ENCODE measurements around the gene DOHH.

The DOHH gene

GRCh38 chr19:3505598-3506383, 5.3 kb upstream of the DOHH start, which contains the start of gene FZR1:
TSS of gene FZR1 (plus strand) at chr19:3506311. CDS start at chr19:3522990, 16,679 bp downstream.
- peak within 1 kb of the TSS; percentile 95 for H3K9ac ChIP-seq (ENCODE audit: insufficient read length, low read depth)
- H3K36me3 ChIP-seq (ENCODE audit: insufficient read depth, insufficient read length, low read length): peaks cover 27% of the 10 kb centered on the region
- no peak for TF ChIP-seq ZNF274 (IDR thresholded peaks at IDR 0.05; ENCODE audit: low read depth, low read length)
- TF ChIP-seq YY1 (IDR thresholded peaks at IDR 0.05; ENCODE audit: insufficient read depth, insufficient read length): no peak
- no peak for TF ChIP-seq SUZ12 (IDR thresholded peaks at IDR 0.05; ENCODE audit: extremely low read depth, insufficient read depth, insufficient read length)
- H3K9me3 ChIP-seq (ENCODE audit: insufficient read depth, low read length): no peaks in the 10 kb centered on the region
- peaks cover 14% of the 10 kb centered on the region for H3K4me1 ChIP-seq (ENCODE audit: insufficient read depth, insufficient read length)
- peak within 1 kb of the TSS; percentile 64 for H3K4me3 ChIP-seq (ENCODE audit: insufficient read length, low read depth)
- no peaks in the 10 kb centered on the region for H3K27me3 ChIP-seq (ENCODE audit: insufficient read depth, insufficient read length)
- peak; percentile 93 for DNase-seq (ENCODE audit: low read depth, low spot score)

- Histone ChIP-seq H3K9me3 (ENCODE audit: insufficient read depth, low read length) (no peaks in the 10 kb centered on the region), H3K4me3 (ENCODE audit: insufficient read length, low read depth) (no peak overlapping the region)
- no peak for TF ChIP-seq SUZ12 (IDR thresholded peaks at IDR 0.05; ENCODE audit: extremely low read depth, insufficient read depth, insufficient read length)
- TF ChIP-seq ZNF274 (IDR thresholded peaks at IDR 0.05; ENCODE audit: low read depth, low read length): no peak
- no peak for TF ChIP-seq YY1 (IDR thresholded peaks at IDR 0.05; ENCODE audit: insufficient read depth, insufficient read length)
Observed at GRCh38 chr19:3504735-3505134, 4.3 kb upstream of the DOHH start.

GRCh38 chr19:3503036-3503572, 2.6 kb upstream of the DOHH start:
- DNase-seq (ENCODE audit: low read depth, low spot score): no peak
- H3K36me3 ChIP-seq (ENCODE audit: insufficient read depth, insufficient read length, low read length): peaks cover 13% of the 10 kb centered on the region
- H3K4me3 ChIP-seq (ENCODE audit: insufficient read length, low read depth): no peak overlapping the region
- TF ChIP-seq SUZ12 (IDR thresholded peaks at IDR 0.05; ENCODE audit: extremely low read depth, insufficient read depth, insufficient read length) (no peak), ZNF274 (IDR thresholded peaks at IDR 0.05; ENCODE audit: low read depth, low read length) (no peak), YY1 (IDR thresholded peaks at IDR 0.05; ENCODE audit: insufficient read depth, insufficient read length) (no peak)
- no peaks in the 10 kb centered on the region for H3K27me3 ChIP-seq (ENCODE audit: insufficient read depth, insufficient read length)
- H3K9ac ChIP-seq (ENCODE audit: insufficient read length, low read depth): no peak overlapping the region
- no peaks in the 10 kb centered on the region for H3K4me1 ChIP-seq (ENCODE audit: insufficient read depth, insufficient read length)
- no peaks in the 10 kb centered on the region for H3K9me3 ChIP-seq (ENCODE audit: insufficient read depth, low read length)

More at GRCh38 chr19:3504735-3505134, 4.3 kb upstream of the DOHH start:
- no peak overlapping the region for H3K9ac ChIP-seq (ENCODE audit: insufficient read length, low read depth)
- DNase-seq (ENCODE audit: low read depth, low spot score): no peak
- H3K4me1 ChIP-seq (ENCODE audit: insufficient read depth, insufficient read length): peaks cover 6% of the 10 kb centered on the region
- H3K36me3 ChIP-seq (ENCODE audit: insufficient read depth, insufficient read length, low read length): peaks cover 16% of the 10 kb centered on the region
- H3K27me3 ChIP-seq (ENCODE audit: insufficient read depth, insufficient read length): no peaks in the 10 kb centered on the region

GRCh38 chr19:3501780-3502179, 1.3 kb upstream of the DOHH start:
- no peaks in the 10 kb centered on the region for H3K9me3 ChIP-seq (ENCODE audit: insufficient read depth, low read length)
- peaks cover 2% of the 10 kb centered on the region for H3K4me1 ChIP-seq (ENCODE audit: insufficient read depth, insufficient read length)
- DNase-seq (ENCODE audit: low read depth, low spot score): no peak
- TF ChIP-seq SUZ12 (IDR thresholded peaks at IDR 0.05; ENCODE audit: extremely low read depth, insufficient read depth, insufficient read length) (no peak), ZNF274 (IDR thresholded peaks at IDR 0.05; ENCODE audit: low read depth, low read length) (no peak), YY1 (IDR thresholded peaks at IDR 0.05; ENCODE audit: insufficient read depth, insufficient read length) (no peak)
- H3K4me3 ChIP-seq (ENCODE audit: insufficient read length, low read depth): no peak overlapping the region
- H3K27me3 ChIP-seq (ENCODE audit: insufficient read depth, insufficient read length): no peaks in the 10 kb centered on the region
- peaks cover 25% of the 10 kb centered on the region for H3K36me3 ChIP-seq (ENCODE audit: insufficient read depth, insufficient read length, low read length)
- no peak overlapping the region for H3K9ac ChIP-seq (ENCODE audit: insufficient read length, low read depth)

GRCh38 chr19:3499738-3500428, 591 bp downstream of the DOHH start:
- peaks cover 41% of the 10 kb centered on the region for H3K36me3 ChIP-seq (ENCODE audit: insufficient read depth, insufficient read length, low read length)
- H3K9me3 ChIP-seq (ENCODE audit: insufficient read depth, low read length): no peaks in the 10 kb centered on the region
- H3K9ac ChIP-seq (ENCODE audit: insufficient read length, low read depth): peak overlapping the region; percentile 97
- TF ChIP-seq SUZ12 (IDR thresholded peaks at IDR 0.05; ENCODE audit: extremely low read depth, insufficient read depth, insufficient read length) (no peak), ZNF274 (IDR thresholded peaks at IDR 0.05; ENCODE audit: low read depth, low read length) (no peak), YY1 (IDR thresholded peaks at IDR 0.05; ENCODE audit: insufficient read depth, insufficient read length) (no peak)
- H3K4me1 ChIP-seq (ENCODE audit: insufficient read depth, insufficient read length): peaks cover 2% of the 10 kb centered on the region
- H3K27me3 ChIP-seq (ENCODE audit: insufficient read depth, insufficient read length): no peaks in the 10 kb centered on the region
- H3K4me3 ChIP-seq (ENCODE audit: insufficient read length, low read depth): peak overlapping the region; percentile 97
- no peak for DNase-seq (ENCODE audit: low read depth, low spot score)

- no peak for DNase-seq (ENCODE audit: low read depth, low spot score)
- Histone ChIP-seq H3K9ac (ENCODE audit: insufficient read length, low read depth) (no peak overlapping the region), H3K4me1 (ENCODE audit: insufficient read depth, insufficient read length) (peaks cover 10% of the 10 kb centered on the region), H3K36me3 (ENCODE audit: insufficient read depth, insufficient read length, low read length) (peaks cover 57% of the 10 kb centered on the region), H3K4me3 (ENCODE audit: insufficient read length, low read depth) (no peak overlapping the region), H3K27me3 (ENCODE audit: insufficient read depth, insufficient read length) (no peaks in the 10 kb centered on the region), H3K9me3 (ENCODE audit: insufficient read depth, low read length) (no peaks in the 10 kb centered on the region)
- TF ChIP-seq YY1 (IDR thresholded peaks at IDR 0.05; ENCODE audit: insufficient read depth, insufficient read length): no peak
- no peak for TF ChIP-seq ZNF274 (IDR thresholded peaks at IDR 0.05; ENCODE audit: low read depth, low read length)
- TF ChIP-seq SUZ12 (IDR thresholded peaks at IDR 0.05; ENCODE audit: extremely low read depth, insufficient read depth, insufficient read length): no peak
Observed at GRCh38 chr19:3497757-3498520, 2.5 kb downstream of the DOHH start.
